ENCODE measurements around the gene MAP1LC3B.

The MAP1LC3B gene

GRCh38 chr16:87387942-87388817 is 4.0 kb upstream of the MAP1LC3B start (continued):
- no peak for TF ChIP-seq ZNF837 (tag by site-specific recombination; IDR thresholded peaks at IDR 0.05)
- no peak for TF ChIP-seq ZNF274 (IDR thresholded peaks at IDR 0.05; ENCODE audit: low read length)
- TF ChIP-seq ZNF274 (tag by site-specific recombination; IDR thresholded peaks at IDR 0.05; ENCODE audit: borderline replicate concordance) = no peak
- TF ChIP-seq ZNF580 (tag by site-specific recombination; IDR thresholded peaks at IDR 0.05) = 0 out of 2 replicates have a peak, but pooled peaks have one; percentile 46
- TF ChIP-seq ZNF560 (tag by site-specific recombination; IDR thresholded peaks at IDR 0.05; ENCODE audit: borderline replicate concordance) = no peak
- TF ChIP-seq ZNF239 (tag by site-specific recombination; IDR thresholded peaks at IDR 0.05) = no peak
- TF ChIP-seq ZNF426 (tag by site-specific recombination; IDR thresholded peaks at IDR 0.05) = no peak
- no peak for TF ChIP-seq ZNF112 (tag by site-specific recombination; IDR thresholded peaks at IDR 0.05)
- no peak for TF ChIP-seq ZNF416 (tag by site-specific recombination; IDR thresholded peaks at IDR 0.05)
- no peak for TF ChIP-seq PBX3 (CRISPR knock-in tag; IDR thresholded peaks at IDR 0.05)
- TF ChIP-seq ZXDB (tag by site-specific recombination; IDR thresholded peaks at IDR 0.05) = peak; percentile 87
- TF ChIP-seq ZSCAN23 (tag by site-specific recombination; IDR thresholded peaks at IDR 0.05) = no peak
- TF ChIP-seq ZNF776 (tag by site-specific recombination; IDR thresholded peaks at IDR 0.05; ENCODE audit: borderline replicate concordance) = no peak
- no peak for TF ChIP-seq ZNF423 (tag by site-specific recombination; IDR thresholded peaks at IDR 0.05)
- TF ChIP-seq ZNF248 (tag by site-specific recombination; IDR thresholded peaks at IDR 0.05) = no peak
- peak; percentile 62 for TF ChIP-seq ZNF76 (tag by site-specific recombination; IDR thresholded peaks at IDR 0.05; ENCODE audit: borderline replicate concordance, low read depth)
- TF ChIP-seq ZNF791 (tag by site-specific recombination; IDR thresholded peaks at IDR 0.05) = no peak
- TF ChIP-seq ZFP37 (tag by site-specific recombination; IDR thresholded peaks at IDR 0.05) = no peak
- TF ChIP-seq ZNF473 (tag by site-specific recombination; IDR thresholded peaks at IDR 0.05) = no peak
- no peak for TF ChIP-seq WT1 (tag by site-specific recombination; IDR thresholded peaks at IDR 0.05)
- peak; percentile 71 for TF ChIP-seq ZNF843 (tag by site-specific recombination; IDR thresholded peaks at IDR 0.05)
- TF ChIP-seq ZNF558 (tag by site-specific recombination; IDR thresholded peaks at IDR 0.05) = no peak; the same call in 1 of the 2 replicates
- no peak for TF ChIP-seq ZNF184 (tag by site-specific recombination; IDR thresholded peaks at IDR 0.05)
- TF ChIP-seq TSHZ1 (tag by site-specific recombination; IDR thresholded peaks at IDR 0.05; ENCODE audit: borderline replicate concordance) = peak; percentile 99
- peak; percentile 87 for TF ChIP-seq ZNF692 (tag by site-specific recombination; IDR thresholded peaks at IDR 0.05)
- TF ChIP-seq ZNF292 (tag by site-specific recombination; IDR thresholded peaks at IDR 0.05; ENCODE audit: borderline replicate concordance, low read depth) = no peak
- no peak for TF ChIP-seq OVOL3 (tag by site-specific recombination; IDR thresholded peaks at IDR 0.05)
- no peak for TF ChIP-seq ZNF621 (tag by site-specific recombination; IDR thresholded peaks at IDR 0.05)
- TF ChIP-seq ZNF645 (tag by site-specific recombination; IDR thresholded peaks at IDR 0.05) = no peak
- TF ChIP-seq ZNF391 (tag by site-specific recombination; IDR thresholded peaks at IDR 0.05; ENCODE audit: borderline replicate concordance, low read depth) = peak; percentile 35; the same call in 1 of the 2 replicates
- TF ChIP-seq ZNF280C (tag by site-specific recombination; IDR thresholded peaks at IDR 0.05) = no peak
